Germinal center (tissue), 1 donor: Measurements from ENCODE around the gene MVK.

Source experiments
- DNase-seq: peaks from one replicate; pipeline ENCODE4 v3.0.0; 2012; ENCODE audit warnings: mixed read lengths, low spot score

MVK gene

GRCh38 chr12:109566424-109566823, 7.2 kb upstream of the MVK start:
- no peak for DNase-seq

- DNase-seq = no peak
Observed at GRCh38 chr12:109567296-109567695, 6.3 kb upstream of the MVK start.

- no peak for DNase-seq
Observed at GRCh38 chr12:109567967-109568366, 5.6 kb upstream of the MVK start.

- no peak for DNase-seq
Observed at GRCh38 chr12:109568486-109568885, 5.1 kb upstream of the MVK start.

- DNase-seq = no peak
Observed at GRCh38 chr12:109571773-109572505, 1.7 kb upstream of the MVK start.

GRCh38 chr12:109572506-109572845, 1.1 kb upstream of the MVK start:
- no peak for DNase-seq

GRCh38 chr12:109573914-109574244, 285 bp downstream of the MVK start:
- DNase-seq = no peak

- no peak for DNase-seq
Observed at GRCh38 chr12:109575683-109576082, 2.1 kb downstream of the MVK start.

- no peak for DNase-seq
Observed at GRCh38 chr12:109577311-109577710, 3.7 kb downstream of the MVK start.

GRCh38 chr12:109578330-109578927, 4.8 kb downstream of the MVK start:
- no peak for DNase-seq

- DNase-seq = no peak
Observed at GRCh38 chr12:109579639-109580038, 6.0 kb downstream of the MVK start.

- no peak for DNase-seq
Observed at GRCh38 chr12:109580272-109580671, 6.7 kb downstream of the MVK start.

- DNase-seq = no peak
Observed at GRCh38 chr12:109580684-109581333, 7.2 kb downstream of the MVK start.

GRCh38 chr12:109581334-109581691, 7.7 kb downstream of the MVK start:
- no peak for DNase-seq

GRCh38 chr12:109581856-109582255, 8.3 kb downstream of the MVK start:
- DNase-seq = no peak

GRCh38 chr12:109582636-109583035, 9.0 kb downstream of the MVK start:
- DNase-seq = no peak

- no peak for DNase-seq
Observed at GRCh38 chr12:109583733-109584132, 10.1 kb downstream of the MVK start.

GRCh38 chr12:109586385-109587296, 13.0 kb downstream of the MVK start:
- no peak for DNase-seq

GRCh38 chr12:109587921-109588320, 14.3 kb downstream of the MVK start:
- no peak for DNase-seq

GRCh38 chr12:109588461-109589239, 15.1 kb downstream of the MVK start:
- DNase-seq = no peak

GRCh38 chr12:109589240-109589590, 15.6 kb downstream of the MVK start:
- no peak for DNase-seq

- no peak for DNase-seq
Observed at GRCh38 chr12:109589691-109590245, 16.2 kb downstream of the MVK start.
